ENCODE measurements around the gene ERCC6L2. TPM values are rescaled to one million over a fixed set of nuclear protein-coding genes. Genes with fewer than 3 reads are reported as not detected.

Gene ERCC6L2
- total RNA-seq, 2 donors from 2014 or later: 37.7 to 44.2 TPM

DNA sequence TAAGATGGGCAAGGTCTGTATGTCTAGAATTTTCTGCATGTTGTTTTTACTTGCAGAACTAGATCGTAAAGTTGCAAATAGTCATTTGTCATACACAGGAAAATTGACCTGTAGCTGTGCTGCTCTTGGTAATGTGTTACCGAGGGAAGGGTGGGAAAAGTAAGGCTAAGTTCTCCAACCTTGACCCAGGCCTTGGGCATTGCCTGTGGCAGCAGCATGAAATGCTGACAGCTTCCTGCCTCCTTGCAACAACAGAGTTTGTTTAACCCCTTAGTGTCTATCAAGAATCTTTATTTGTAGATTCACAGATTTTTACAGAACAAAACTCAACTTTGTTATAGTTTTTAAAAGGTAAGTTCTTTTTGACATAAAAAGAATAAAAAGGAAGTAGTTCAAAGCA is 48.3 kb downstream of the ERCC6L2 start:
- Histone ChIP-seq H3K4me3 (ENCODE audit: low read length) (no peak overlapping the region), H3K4me1 (ENCODE audit: control insufficient read depth, insufficient read depth, low read length) (no peaks in the 10 kb centered on the region), H3K36me3 (ENCODE audit: control insufficient read depth, insufficient read depth, low read length) (peaks cover 83% of the 10 kb centered on the region), H3K27ac (ENCODE audit: low read depth, low read length) (no peak overlapping the region), H3K9me3 (ENCODE audit: control insufficient read depth, low read length) (peaks cover 32% of the 10 kb centered on the region), H3K9ac (ENCODE audit: extremely low read depth, low read length, poor library complexity, severe bottlenecking) (no peak overlapping the region), H3K27me3 (ENCODE audit: control insufficient read depth, insufficient read depth, low read length, poor library complexity, severe bottlenecking) (no peaks in the 10 kb centered on the region)
- Mint-ChIP-seq H3K4me3 (no peak overlapping the region), H3K27ac (no peak overlapping the region), H3K36me3 (ENCODE audit: low read depth) (peaks cover 59% of the 10 kb centered on the region), H3K9me3 (peaks cover 14% of the 10 kb centered on the region), H3K27me3 (ENCODE audit: insufficient read depth) (no peaks in the 10 kb centered on the region), H3K4me1 (no peaks in the 10 kb centered on the region)
- DNase-seq: no peak
- TF ChIP-seq, protein P1, sequence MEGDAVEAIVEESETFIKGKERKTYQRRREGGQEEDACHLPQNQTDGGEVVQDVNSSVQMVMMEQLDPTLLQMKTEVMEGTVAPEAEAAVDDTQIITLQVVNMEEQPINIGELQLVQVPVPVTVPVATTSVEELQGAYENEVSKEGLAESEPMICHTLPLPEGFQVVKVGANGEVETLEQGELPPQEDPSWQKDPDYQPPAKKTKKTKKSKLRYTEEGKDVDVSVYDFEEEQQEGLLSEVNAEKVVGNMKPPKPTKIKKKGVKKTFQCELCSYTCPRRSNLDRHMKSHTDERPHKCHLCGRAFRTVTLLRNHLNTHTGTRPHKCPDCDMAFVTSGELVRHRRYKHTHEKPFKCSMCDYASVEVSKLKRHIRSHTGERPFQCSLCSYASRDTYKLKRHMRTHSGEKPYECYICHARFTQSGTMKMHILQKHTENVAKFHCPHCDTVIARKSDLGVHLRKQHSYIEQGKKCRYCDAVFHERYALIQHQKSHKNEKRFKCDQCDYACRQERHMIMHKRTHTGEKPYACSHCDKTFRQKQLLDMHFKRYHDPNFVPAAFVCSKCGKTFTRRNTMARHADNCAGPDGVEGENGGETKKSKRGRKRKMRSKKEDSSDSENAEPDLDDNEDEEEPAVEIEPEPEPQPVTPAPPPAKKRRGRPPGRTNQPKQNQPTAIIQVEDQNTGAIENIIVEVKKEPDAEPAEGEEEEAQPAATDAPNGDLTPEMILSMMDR (conservative IDR thresholded peaks at IDR 0.05): no peak
- WGBS, 2 experiments (ENCODE audit: insufficient coverage in 1 of 2, insufficient read length in 1 of 2): 90 to 100% methylated on average over 2 of the region's 2 CpGs

DNA sequence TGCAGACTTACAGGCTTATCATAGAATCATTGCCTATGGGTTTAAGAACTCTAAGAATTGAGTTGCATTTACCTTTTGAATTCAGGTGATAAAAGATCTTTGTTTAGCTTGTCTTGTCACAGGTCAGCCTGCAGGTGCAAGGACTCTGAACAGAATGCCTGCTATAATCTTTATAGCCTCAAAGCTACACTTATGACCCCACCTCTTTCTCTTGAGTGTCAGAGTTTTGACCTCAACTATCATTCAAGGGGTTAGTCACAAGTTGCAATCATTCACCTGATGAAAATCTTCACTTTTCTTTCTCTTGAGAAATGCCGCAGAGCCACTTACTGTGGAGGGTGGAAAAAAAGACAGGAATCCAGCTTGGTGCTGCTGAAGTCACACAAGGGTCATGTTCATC is 49.5 kb downstream of the ERCC6L2 start:
- no peaks in the 10 kb centered on the region for H3K27me3 Mint-ChIP-seq (ENCODE audit: insufficient read depth)

DNA sequence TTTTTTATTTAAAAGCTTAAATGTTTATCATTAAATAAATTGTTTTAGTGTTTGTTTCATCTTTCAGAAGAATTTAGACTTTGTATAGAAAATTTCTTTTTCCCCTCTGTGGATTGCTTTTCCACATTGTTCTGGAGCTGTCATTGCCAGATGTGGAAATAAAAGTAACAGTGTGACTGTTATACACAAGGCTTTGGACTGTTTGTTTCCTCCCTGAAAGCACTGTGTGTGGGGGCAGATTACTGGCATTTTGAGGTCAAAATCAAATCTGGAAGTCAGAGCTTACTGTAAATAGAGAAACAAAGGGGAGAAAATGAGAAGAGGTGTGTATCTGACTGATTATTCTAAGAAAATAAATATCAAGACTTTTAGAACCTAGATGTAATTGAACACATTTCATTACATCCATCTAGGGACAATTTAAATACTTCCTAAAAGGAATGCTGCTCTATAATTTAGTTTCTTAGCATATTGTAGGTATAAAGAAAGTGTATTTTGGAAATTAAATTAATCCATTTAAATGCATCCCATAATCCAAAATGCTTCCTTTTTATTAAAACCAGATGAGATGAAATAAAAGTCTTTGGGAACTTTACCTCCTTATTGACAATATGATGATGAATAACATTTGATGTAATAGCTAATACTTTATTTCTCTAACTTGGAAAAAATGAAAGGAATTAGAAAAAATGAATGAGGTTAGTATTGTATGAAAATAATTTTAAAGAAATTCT is 51.9 kb downstream of the ERCC6L2 start:
- TF ChIP-seq, protein P1 (conservative IDR thresholded peaks at IDR 0.05): no peak
- Histone ChIP-seq H3K27ac (ENCODE audit: low read depth, low read length) (no peak overlapping the region), H3K9ac (ENCODE audit: extremely low read depth, low read length, poor library complexity, severe bottlenecking) (no peak overlapping the region), H3K4me3 (ENCODE audit: low read length) (no peak overlapping the region), H3K36me3 (ENCODE audit: control insufficient read depth, insufficient read depth, low read length) (peaks cover 80% of the 10 kb centered on the region), H3K27me3 (ENCODE audit: control insufficient read depth, insufficient read depth, low read length, poor library complexity, severe bottlenecking) (no peaks in the 10 kb centered on the region), H3K4me1 (ENCODE audit: control insufficient read depth, insufficient read depth, low read length) (no peaks in the 10 kb centered on the region), H3K9me3 (ENCODE audit: control insufficient read depth, low read length) (peaks cover 12% of the 10 kb centered on the region)
- no peak for DNase-seq
- Mint-ChIP-seq H3K36me3 (ENCODE audit: low read depth) (peaks cover 56% of the 10 kb centered on the region), H3K27me3 (ENCODE audit: insufficient read depth) (no peaks in the 10 kb centered on the region), H3K4me1 (no peaks in the 10 kb centered on the region), H3K27ac (no peak overlapping the region), H3K4me3 (no peak overlapping the region), H3K9me3 (peaks cover 5% of the 10 kb centered on the region)

More for the DNA sequence above, 49.5 kb downstream of the ERCC6L2 start:
- Histone ChIP-seq H3K36me3 (ENCODE audit: control insufficient read depth, insufficient read depth, low read length) (peaks cover 85% of the 10 kb centered on the region), H3K9ac (ENCODE audit: extremely low read depth, low read length, poor library complexity, severe bottlenecking) (no peak overlapping the region), H3K4me1 (ENCODE audit: control insufficient read depth, insufficient read depth, low read length) (no peaks in the 10 kb centered on the region), H3K9me3 (ENCODE audit: control insufficient read depth, low read length) (peaks cover 27% of the 10 kb centered on the region), H3K4me3 (ENCODE audit: low read length) (no peak overlapping the region), H3K27ac (ENCODE audit: low read depth, low read length) (no peak overlapping the region), H3K27me3 (ENCODE audit: control insufficient read depth, insufficient read depth, low read length, poor library complexity, severe bottlenecking) (no peaks in the 10 kb centered on the region)
- Mint-ChIP-seq H3K27ac (no peak overlapping the region), H3K9me3 (peaks cover 14% of the 10 kb centered on the region), H3K4me1 (no peaks in the 10 kb centered on the region), H3K4me3 (no peak overlapping the region), H3K36me3 (ENCODE audit: low read depth) (peaks cover 56% of the 10 kb centered on the region)
- no peak for DNase-seq
- 100% methylated on average over 1 of the region's 1 CpG; no CpG with 5 or more reads in 1 of the 2 experiments for WGBS, 2 experiments (ENCODE audit: insufficient coverage in 1 of 2, insufficient read length in 1 of 2)
- TF ChIP-seq, protein P1 (conservative IDR thresholded peaks at IDR 0.05): peak; percentile 19
